Stimulated activated CD4-positive, alpha-beta T cell treated with anti-CD3 and anti-CD28 coated beads, Interleukin-1b, Interleukin-23, amount 100 ng/mL, for 48 hours (primary cell): ENCODE measurements around the gene ATG101.

Experiments
- DNase-seq: peaks from one replicate; pipeline ENCODE4 v3.0.0-alpha.2; 2020

ATG101 gene

GRCh38 chr12:52058631-52059361 is 11.0 kb upstream of the ATG101 start:
- no peak for DNase-seq

DNA sequence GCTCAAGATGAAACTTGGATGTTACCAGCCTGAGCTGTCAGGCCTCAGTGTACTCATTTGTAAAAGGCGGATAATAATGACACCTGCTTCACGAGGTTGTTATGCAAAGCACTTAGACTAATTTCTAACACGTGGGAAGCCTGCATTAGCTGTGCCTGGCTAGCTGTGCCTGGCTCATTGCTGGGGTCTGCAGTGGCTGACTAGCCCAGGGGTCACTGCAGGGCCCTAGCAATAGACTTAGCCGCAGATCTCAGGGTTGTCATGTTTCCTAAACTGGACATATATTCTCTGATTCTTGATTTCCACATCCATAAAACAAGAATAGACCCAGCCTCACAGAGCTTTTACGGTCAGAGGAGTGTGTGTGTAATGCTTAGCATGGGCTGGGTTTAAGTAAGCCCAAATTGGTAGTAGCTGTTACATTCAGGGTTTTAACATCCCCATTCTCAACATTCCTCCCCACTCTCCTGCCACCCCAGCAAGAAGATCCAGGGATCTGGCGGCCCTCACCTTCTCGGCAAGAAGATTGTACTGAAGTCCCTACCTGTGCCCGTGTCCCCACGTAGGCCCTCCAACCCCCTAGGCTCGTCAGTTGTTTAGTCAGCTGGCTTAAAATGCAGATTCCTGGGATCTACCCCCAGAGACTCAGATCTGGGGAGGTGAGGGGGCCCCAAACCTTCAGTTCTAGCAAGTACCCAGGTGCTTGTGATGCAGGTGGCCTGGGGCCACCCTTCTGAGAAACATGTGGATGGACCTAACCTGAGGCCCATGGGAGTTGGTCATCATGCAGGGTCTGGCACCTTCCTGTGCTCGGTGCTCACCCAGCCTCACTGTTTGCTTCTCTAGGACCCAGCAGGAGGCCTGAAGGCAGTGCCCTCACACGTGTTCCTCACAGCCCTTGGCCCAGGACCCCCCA is 9.9 kb upstream of the ATG101 start:
- no peak for DNase-seq

DNA sequence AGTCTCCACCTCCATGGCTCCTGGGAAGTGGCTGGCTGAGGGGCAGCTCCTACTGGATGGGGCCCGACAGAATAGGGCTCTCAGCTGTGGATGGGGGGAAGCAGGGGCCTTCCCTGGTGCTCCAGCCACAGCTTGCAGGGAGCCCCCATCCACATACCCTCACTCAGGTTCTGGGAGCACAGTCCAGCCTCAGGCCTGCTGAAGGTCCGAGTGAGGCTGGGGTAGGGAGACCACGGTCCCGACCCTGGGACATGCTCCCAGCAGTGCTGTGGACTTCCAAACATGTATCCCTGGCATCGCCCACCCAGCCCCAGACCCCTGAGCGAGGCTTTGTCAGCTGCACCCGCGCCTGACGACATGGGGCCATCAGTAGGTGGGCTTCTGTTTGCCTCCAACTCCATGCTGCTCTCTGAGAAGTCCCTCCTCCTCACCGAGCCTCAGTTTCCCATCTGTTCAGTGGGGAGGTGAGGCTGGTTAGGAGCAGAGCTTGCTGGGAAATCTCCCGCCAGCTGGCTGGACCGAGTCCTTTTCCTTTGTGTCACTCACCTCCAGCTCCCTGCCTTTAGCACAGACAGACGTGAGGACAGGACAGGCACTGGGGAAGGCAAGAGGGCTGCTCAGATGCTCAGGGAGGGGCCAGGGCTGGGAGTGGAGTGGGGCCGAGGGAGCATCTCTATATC is 9.1 kb upstream of the ATG101 start:
- no peak for DNase-seq

DNA sequence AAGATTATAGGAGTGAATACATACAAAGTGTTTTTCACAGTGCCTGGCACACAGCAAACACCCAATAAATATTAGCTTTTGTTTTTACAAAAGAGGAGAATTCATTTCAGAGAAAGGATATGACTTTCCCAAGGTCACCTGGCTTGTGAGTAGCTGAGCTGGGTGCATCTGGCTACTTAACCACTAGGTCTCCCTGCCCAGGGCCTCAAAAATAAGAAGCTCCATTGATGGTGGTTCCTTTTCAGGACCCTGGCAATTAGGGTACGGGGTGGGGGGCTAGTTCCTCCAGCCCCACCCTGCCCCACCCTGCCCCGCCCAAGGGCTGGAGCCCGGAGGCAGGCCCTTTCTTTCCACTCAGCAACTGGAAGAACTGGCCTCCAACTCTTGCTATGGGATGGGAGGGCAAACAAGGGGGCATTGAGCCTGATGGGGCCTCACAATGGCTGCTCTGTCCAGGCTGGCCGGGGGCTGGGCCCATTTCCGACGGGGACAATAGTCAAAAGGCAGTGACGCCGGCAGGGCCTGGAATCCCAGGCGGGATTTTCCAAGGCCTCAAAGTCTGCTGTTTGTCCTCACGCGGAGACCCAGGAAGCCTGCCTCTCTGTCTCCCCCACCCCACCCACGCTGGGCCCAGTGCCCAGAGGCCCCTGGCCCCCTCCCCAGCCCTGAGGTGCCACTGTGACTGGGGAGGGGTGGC is 8.2 kb upstream of the ATG101 start:
- no peak for DNase-seq

GRCh38 chr12:52062167-52063081 is 7.4 kb upstream of the ATG101 start:
- no peak for DNase-seq

- DNase-seq = no peak
Observed at GRCh38 chr12:52063082-52063924, 6.5 kb upstream of the ATG101 start.

- DNase-seq = no peak
Observed at GRCh38 chr12:52063981-52064649, 5.7 kb upstream of the ATG101 start.

GRCh38 chr12:52066346-52067080 is 3.3 kb upstream of the ATG101 start:
- DNase-seq = peak; percentile 26

DNA sequence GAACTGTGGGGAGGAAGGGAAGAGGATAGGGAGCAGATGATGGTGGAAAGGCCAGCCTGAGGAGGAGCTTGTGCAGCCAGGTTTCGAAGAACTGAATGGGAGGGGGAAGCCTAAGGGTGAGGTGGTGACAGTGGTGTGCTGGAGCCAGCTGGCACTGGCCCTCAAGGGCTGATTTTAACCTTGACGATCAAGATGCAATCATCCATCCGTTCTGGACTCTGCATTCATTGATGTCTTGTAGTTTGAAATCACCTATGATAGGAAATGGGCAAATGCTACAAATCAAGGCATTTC is 2.8 kb upstream of the ATG101 start:
- no peak for DNase-seq

DNA sequence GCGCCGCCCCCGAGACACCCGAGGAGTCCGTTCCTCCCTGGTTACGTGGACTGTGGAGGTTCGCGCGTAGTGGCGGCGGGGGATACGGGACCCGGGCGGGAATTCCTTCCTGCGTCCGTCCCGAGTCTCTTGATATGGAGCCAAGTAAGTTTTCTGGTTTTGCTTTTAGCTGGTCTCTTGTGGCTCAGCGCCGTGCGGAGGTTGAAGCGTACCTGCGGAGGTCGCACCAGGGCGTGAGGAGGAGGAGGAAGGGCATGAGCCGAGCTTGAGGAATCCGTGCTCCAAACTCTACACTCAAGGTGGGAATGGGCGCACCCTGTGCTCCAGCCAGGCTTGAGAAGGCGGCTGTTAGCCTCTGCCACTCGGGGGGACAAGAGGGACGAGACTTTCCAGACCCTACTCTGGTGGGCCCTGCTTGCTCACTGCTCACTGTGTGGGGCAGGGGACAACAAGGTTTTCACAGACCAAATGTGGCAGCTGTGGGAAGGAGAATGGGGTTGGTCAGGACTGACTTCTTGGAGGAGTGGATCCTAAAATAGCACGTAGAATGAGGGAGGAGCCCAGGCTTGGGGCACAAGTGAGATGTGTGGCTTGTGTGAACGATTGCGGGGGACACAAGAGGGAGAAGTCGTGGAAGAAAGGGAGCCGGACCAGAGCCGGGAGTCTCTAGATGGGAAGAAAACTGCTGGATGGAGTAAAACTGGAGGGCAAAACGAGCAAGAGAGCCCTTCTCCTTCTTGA is 577 bp downstream of the ATG101 start:
- DNase-seq = no peak

- no peak for DNase-seq
Observed at GRCh38 chr12:52073531-52074381, 4.0 kb downstream of the ATG101 start.

GRCh38 chr12:52074971-52075724 is 5.4 kb downstream of the ATG101 start:
- DNase-seq = no peak

- no peak for DNase-seq
Observed at GRCh38 chr12:52076811-52077210, 7.0 kb downstream of the ATG101 start.

DNA sequence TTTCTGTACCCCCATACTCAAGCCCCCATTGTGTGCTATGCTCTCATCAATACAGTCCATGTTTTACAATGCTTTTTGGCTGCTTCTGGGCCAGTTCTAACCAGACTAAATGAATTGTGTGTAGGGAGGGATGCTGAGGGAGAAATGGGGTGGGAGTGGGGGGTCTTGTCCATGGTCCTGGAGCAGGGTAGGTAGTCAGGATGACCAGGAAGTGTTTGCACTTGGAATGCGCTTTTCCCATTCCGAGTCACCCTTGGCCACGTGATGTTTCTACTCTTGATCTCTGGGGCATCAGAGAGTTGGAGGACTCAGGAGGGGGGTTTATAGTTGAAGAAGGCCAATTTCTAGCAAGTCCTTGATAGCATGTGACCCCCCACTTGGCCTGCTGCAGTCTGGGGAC is 8.5 kb downstream of the ATG101 start:
- no peak for DNase-seq

DNA sequence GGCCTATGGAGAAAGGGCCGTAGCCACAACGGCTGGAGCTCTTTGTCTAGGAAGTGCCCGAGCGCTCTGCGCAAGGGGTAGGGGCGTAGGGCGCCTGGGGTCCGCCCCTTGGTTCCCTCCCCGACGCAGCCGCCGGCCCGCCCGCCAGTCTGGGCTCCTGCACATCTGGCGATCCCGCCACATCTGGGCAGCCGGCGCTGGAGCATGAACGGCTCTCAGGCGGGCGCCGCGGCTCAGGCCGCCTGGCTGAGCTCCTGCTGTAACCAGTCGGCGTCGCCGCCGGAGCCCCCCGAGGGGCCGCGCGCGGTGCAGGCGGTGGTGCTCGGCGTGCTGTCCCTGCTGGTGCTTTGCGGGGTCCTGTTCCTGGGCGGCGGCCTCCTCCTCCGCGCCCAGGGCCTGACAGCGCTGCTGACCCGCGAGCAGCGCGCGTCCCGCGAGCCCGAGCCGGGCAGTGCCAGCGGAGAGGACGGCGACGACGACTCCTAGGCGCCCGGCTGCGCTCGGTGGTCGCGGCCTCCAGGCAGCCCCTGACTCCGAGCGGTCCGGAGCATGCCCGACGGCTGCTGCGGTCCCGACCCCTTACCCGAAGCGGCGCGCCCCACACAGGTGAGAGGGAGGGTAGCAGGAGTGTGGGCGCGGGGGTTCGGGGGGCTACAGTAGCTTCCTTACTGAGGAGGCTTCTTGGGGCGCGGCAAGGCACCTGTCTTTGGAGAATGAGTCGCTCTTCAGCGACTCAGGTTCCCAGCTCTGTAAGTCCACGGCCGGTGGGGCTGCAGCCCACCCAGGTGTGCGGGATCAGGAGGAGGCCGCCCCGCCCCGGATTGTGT is 10.0 kb downstream of the ATG101 start, which contains the start of gene SMIM41:
SMIM41 (plus strand) TSS at position 129 of the 827 bp plus-strand sequence; CDS start at position 205, 76 bp downstream.
- no peak for DNase-seq
